Neutrophil (primary cell): ENCODE measurements around the gene PSMD8.
"Not testable (repeated sequence)": the region's sequence is repeated elsewhere in the genome, so short reads cannot be mapped to it uniquely, and the experiment has no call there.

ENCODE experiments used
- H3K27ac ChIP-seq: fragments of 200-600 bp; sonication (generic); 2 replicates; pipeline ENCODE4 v1.5.1; 2016; ENCODE audit warnings: mild to moderate bottlenecking, moderate library complexity
- H3K27me3 ChIP-seq: fragments of 200-600 bp; sonication (generic); 2 replicates; pipeline ENCODE4 v1.6.0; 2016; ENCODE audit warnings: mild to moderate bottlenecking
- H3K36me3 ChIP-seq: fragments of 200-600 bp; sonication (generic); 2 replicates; pipeline ENCODE4 v1.5.1; 2017
- H3K4me1 ChIP-seq, 2 experiments: fragments of 200-600 bp in 1 of 2; sonication (generic) in 1 of 2; 1 replicate in 1 of 2; 2 replicates in 1 of 2; pipeline versions ENCODE4 v1.5.1 to v1.6.1; 2013 to 2016; ENCODE audit warnings: low read depth in 1 of 2, low read length in 1 of 2, mild to moderate bottlenecking in 1 of 2, moderate library complexity in 1 of 2; ENCODE audit not compliant: control insufficient read depth in 1 of 2, insufficient read depth in 1 of 2
- H3K4me3 ChIP-seq, 2 experiments: fragments of 200-600 bp in 1 of 2; sonication (generic) in 1 of 2; 1 replicate in 1 of 2; 2 replicates in 1 of 2; pipeline ENCODE4 v1.5.1; 2013 to 2016; ENCODE audit warnings: low read depth in 1 of 2, low read length in 1 of 2, mild to moderate bottlenecking in 1 of 2, moderate library complexity in 1 of 2
- H3K9me3 ChIP-seq: fragments of 200-600 bp; sonication (generic); 2 replicates; pipeline ENCODE4 v1.5.1; 2016
- CTCF ChIP-seq: fragments of 200-600 bp; sonication (generic); IDR thresholded peaks from 2 replicates; pipeline ENCODE4 v1.5.1; 2016; ENCODE audit warnings: antibody characterized with exemption

The PSMD8 gene

DNA sequence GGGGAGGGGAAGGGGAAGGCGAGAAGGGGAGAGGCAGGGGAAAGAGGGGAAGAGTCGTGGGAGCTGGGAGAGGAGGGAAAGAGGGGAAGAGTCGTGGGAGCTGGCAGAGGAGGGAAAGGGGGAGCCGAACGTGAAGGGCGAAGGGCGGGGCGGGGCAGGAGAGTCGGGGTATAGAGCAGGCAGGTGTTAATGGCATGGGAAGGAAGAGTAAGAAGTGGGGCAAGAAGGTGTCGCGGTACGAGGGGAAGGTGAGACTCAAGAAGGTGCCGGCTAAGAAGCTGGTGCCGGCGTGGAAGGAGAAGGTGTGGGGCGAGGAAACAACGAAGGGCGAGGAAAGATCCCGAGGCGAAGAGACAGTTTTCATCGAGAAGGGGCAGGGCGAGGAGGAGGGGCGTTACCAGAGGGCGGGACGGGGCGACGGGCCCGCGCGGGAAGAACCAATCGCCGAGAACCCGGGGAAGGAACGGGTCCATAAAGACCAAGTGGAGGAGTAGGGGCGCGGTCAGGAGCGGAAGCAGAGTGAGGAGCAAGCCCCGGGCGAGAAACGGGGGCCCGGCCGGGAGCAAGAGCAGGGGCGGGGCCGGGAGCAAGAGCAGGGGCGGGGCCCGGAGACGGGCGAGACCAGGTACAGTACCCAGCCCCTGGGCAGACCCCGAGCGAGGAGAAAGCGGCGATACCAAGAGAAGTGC lies 38.3 kb upstream of the PSMD8 start:
- H3K4me1 ChIP-seq = peaks cover 9 to 12% of the 10 kb centered on the region in 2 experiments
- H3K36me3 ChIP-seq = peaks cover 4% of the 10 kb centered on the region
- no peak for TF ChIP-seq CTCF
- H3K27me3 ChIP-seq = no peaks in the 10 kb centered on the region
- no peaks in the 10 kb centered on the region for H3K9me3 ChIP-seq
- H3K27ac ChIP-seq = peak overlapping the region; percentile 96
- peak overlapping the region; percentile 84 to 97 for H3K4me3 ChIP-seq

GRCh38 chr19:38336638-38337359 lies 37.6 kb upstream of the PSMD8 start:
- Histone ChIP-seq H3K27me3 (no peaks in the 10 kb centered on the region), H3K36me3 (peaks cover 4% of the 10 kb centered on the region), H3K9me3 (no peaks in the 10 kb centered on the region), H3K27ac (peak overlapping the region; percentile 96), H3K4me1 (peaks cover 9 to 12% of the 10 kb centered on the region in 2 experiments), H3K4me3 (peak overlapping the region; percentile 84 to 97)
- peak; percentile 37 for TF ChIP-seq CTCF

GRCh38 chr19:38337360-38337653 lies 37.1 kb upstream of the PSMD8 start:
- H3K4me3 ChIP-seq = peak overlapping the region; percentile 84 to 97
- peaks cover 3% of the 10 kb centered on the region for H3K36me3 ChIP-seq
- H3K9me3 ChIP-seq = no peaks in the 10 kb centered on the region
- H3K4me1 ChIP-seq = peaks cover 9 to 12% of the 10 kb centered on the region in 2 experiments
- no peaks in the 10 kb centered on the region for H3K27me3 ChIP-seq
- peak overlapping the region; percentile 96 for H3K27ac ChIP-seq
- no peak for TF ChIP-seq CTCF

GRCh38 chr19:38339011-38339410 lies 35.4 kb upstream of the PSMD8 start:
- not testable (repeated sequence) for H3K27ac ChIP-seq, H3K36me3 ChIP-seq, H3K9me3 ChIP-seq, H3K4me3 ChIP-seq, H3K27me3 ChIP-seq
- H3K4me1 ChIP-seq = peaks cover 9 to 12% of the 10 kb centered on the region in 2 experiments

DNA sequence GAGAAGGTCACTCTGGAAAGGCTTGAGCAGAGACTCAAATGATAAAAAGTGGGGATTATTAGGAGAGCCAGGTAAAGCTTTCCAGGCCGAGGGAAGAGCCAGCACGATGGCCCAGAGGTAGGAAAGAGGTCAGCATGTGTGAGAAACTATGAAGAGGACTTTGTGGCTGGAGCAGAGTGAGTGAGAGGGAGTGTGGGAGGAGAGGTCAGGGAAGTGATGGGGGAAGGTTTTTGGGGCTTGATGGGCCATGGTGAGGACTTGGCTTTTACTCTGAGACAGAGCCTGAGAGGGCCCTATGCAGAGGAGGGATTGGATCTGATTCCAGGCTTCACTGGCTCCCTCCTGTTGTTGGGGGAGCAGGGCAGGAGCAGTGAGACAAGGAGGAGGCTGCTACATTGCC lies 33.4 kb upstream of the PSMD8 start:
- H3K36me3 ChIP-seq = peaks cover 3% of the 10 kb centered on the region
- H3K9me3 ChIP-seq = no peaks in the 10 kb centered on the region

More for the DNA sequence above, 33.4 kb upstream of the PSMD8 start:
- Histone ChIP-seq H3K27me3 (no peaks in the 10 kb centered on the region), H3K4me3 (no peak overlapping the region), H3K27ac (no peak overlapping the region), H3K4me1 (peaks cover 6 to 9% of the 10 kb centered on the region in 2 experiments)
- no peak for TF ChIP-seq CTCF
